Activated CD4-positive, alpha-beta T cell treated with anti-CD3 and anti-CD28 coated beads, Interleukin-2, amount 10 ng/mL, durations not matched to agents 7 days and 5 days (primary cell): Measurements from ENCODE around the gene ZMIZ1. TPM values are rescaled to one million over a fixed set of nuclear protein-coding genes. Genes with fewer than 3 reads are reported as not detected.

Experiments used
- CTCF ChIA-PET: fragments of 350-600 bp; sonication (Branson Sonifier 250); formaldehyde crosslinking; loops from one replicate; lab custom pipeline; 2021; ENCODE audit warnings: antibody characterized with exemption; lab: Charles Lee
- POLR2A ChIA-PET: fragments of 350-600 bp; sonication (Branson Sonifier 250); formaldehyde crosslinking; loops from one replicate; lab custom pipeline; 2021; ENCODE audit warnings: antibody characterized with exemption; lab: Charles Lee
- DNase-seq: peaks from one replicate; pipeline ENCODE4 v3.0.0-alpha.2; 2020
- H3K27ac Mint-ChIP-seq: one replicate; pipeline ENCODE4 v1.8.0; 2021; ENCODE audit warnings: mild to moderate bottlenecking, moderate library complexity, mixed read lengths
- H3K27me3 Mint-ChIP-seq: one replicate; pipeline ENCODE4 v1.8.0; 2021; ENCODE audit warnings: mixed read lengths
- H3K36me3 Mint-ChIP-seq: one replicate; pipeline ENCODE4 v1.8.0; 2021; ENCODE audit warnings: low read depth, mixed read lengths
- H3K4me1 Mint-ChIP-seq: one replicate; pipeline ENCODE4 v1.8.0; 2021; ENCODE audit warnings: mixed read lengths
- H3K4me3 Mint-ChIP-seq: one replicate; pipeline ENCODE4 v1.8.0; 2021; ENCODE audit warnings: mild to moderate bottlenecking, moderate library complexity, mixed read lengths
- H3K9me3 Mint-ChIP-seq: one replicate; pipeline ENCODE4 v1.8.0; 2021; ENCODE audit warnings: mixed read lengths
- total RNA-seq, 2 experiments: library from RNA; stranded (reverse); gene quantifications; one replicate each; pipeline ENCODE4 v1.2.3, GENCODE V29; 2021

The ZMIZ1 gene
- total RNA-seq, 2 experiments from 2014 or later: 27.8 to 31.5 TPM

DNA sequence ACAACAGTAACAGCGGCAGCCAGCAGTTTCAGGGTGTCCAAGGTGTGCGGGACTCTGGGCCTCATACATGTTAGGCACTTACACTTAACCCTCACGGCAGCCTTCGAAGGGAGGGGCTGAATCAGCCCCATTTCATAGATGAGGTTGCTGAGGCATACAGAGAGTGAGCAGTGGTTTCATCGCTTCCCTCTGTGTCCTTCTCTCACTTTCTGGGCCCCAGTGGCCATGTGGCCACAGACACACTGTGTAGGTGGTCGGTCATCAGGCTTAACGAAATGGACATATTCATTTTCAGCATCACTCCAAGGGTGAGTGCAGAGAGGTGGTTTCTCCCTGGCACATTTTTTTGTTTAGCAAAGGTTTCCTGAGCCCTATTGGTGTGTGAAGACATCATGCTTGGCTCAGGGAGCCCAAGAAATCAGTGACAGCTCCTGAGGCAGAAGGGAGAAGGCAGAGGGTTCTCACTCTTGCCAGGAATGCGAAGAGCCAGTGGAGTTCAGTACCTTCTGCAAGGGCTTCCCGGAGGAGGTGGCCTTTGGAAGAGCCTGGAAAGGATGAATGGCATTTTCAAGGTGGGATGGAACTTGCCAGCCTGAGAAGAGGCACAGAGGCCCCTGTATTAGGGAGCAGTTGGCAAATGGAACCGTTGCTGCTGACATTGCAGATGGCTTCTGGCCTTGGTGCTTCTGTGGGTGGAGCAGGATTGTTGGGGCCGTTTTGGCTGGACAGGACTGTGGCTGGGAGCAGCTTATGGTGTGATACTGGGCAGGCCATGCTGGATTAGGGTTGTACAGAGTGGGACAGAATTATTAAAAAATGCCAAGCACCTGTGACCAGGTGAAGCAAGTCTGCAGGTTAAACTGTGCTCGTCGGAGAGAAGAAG is 216.8 kb downstream of the ZMIZ1 start:
- peak overlapping the region; percentile 39 for H3K4me3 Mint-ChIP-seq
- no peaks in the 10 kb centered on the region for H3K9me3 Mint-ChIP-seq
- ChIA-PET CTCF (interaction anchor here (0.6 to 1.6 kb wide), 2 partner anchors 8 to 863 kb away, joined by 3 to 6 read pairs; no protein-coding TSS in a partner anchor), POLR2A (no interaction called here)
- peaks cover 50% of the 10 kb centered on the region for H3K4me1 Mint-ChIP-seq
- H3K27ac Mint-ChIP-seq: peak overlapping the region; percentile 88
- peak; percentile 40 for DNase-seq
- H3K27me3 Mint-ChIP-seq: no peaks in the 10 kb centered on the region
- H3K36me3 Mint-ChIP-seq: peaks cover 9% of the 10 kb centered on the region

GRCh38 chr10:79286318-79286951 is 217.7 kb downstream of the ZMIZ1 start:
- Mint-ChIP-seq H3K9me3 (no peaks in the 10 kb centered on the region), H3K4me1 (peaks cover 50% of the 10 kb centered on the region), H3K4me3 (peak overlapping the region; percentile 39), H3K36me3 (peaks cover 7% of the 10 kb centered on the region), H3K27ac (peak overlapping the region; percentile 88), H3K27me3 (no peaks in the 10 kb centered on the region)
- ChIA-PET POLR2A (interaction anchor here (0.6 kb wide), 2 partner anchors 8 to 58 kb away, joined by 3 to 4 read pairs; no protein-coding TSS in a partner anchor), CTCF (interaction anchor here (0.6 to 2.6 kb wide), 4 partner anchors 22 to 1276 kb away, joined by 3 to 7 read pairs (median 4); no protein-coding TSS in a partner anchor)
- peak; percentile 80 for DNase-seq

- H3K36me3 Mint-ChIP-seq: peaks cover 7% of the 10 kb centered on the region
- no peak for DNase-seq
- no peak overlapping the region for H3K4me3 Mint-ChIP-seq
- CTCF ChIA-PET: interaction anchor here (0.7 to 2.6 kb wide), 4 partner anchors 12 to 40 kb away, joined by 3 to 7 read pairs (median 3); no protein-coding TSS in a partner anchor
- no peaks in the 10 kb centered on the region for H3K27me3 Mint-ChIP-seq
- POLR2A ChIA-PET: no interaction called here
- peak overlapping the region; percentile 37 for H3K27ac Mint-ChIP-seq
- peaks cover 57% of the 10 kb centered on the region for H3K4me1 Mint-ChIP-seq
- no peaks in the 10 kb centered on the region for H3K9me3 Mint-ChIP-seq
Measured at GRCh38 chr10:79287973-79288723, 219.4 kb downstream of the ZMIZ1 start.

GRCh38 chr10:79289801-79290200 is 221.0 kb downstream of the ZMIZ1 start:
- H3K27ac Mint-ChIP-seq: peak overlapping the region; percentile 71
- peaks cover 53% of the 10 kb centered on the region for H3K4me1 Mint-ChIP-seq
- H3K4me3 Mint-ChIP-seq: no peak overlapping the region
- POLR2A ChIA-PET: no interaction called here
- DNase-seq: no peak
- no peaks in the 10 kb centered on the region for H3K27me3 Mint-ChIP-seq
- H3K36me3 Mint-ChIP-seq: peaks cover 9% of the 10 kb centered on the region
- CTCF ChIA-PET: interaction anchor here (1.3 to 1.7 kb wide), 2 partner anchors 13 to 33 kb away, joined by 3 to 5 read pairs; no protein-coding TSS in a partner anchor
- H3K9me3 Mint-ChIP-seq: no peaks in the 10 kb centered on the region

GRCh38 chr10:79292026-79292766 is 223.4 kb downstream of the ZMIZ1 start:
- Mint-ChIP-seq H3K27me3 (no peaks in the 10 kb centered on the region), H3K4me1 (peaks cover 38% of the 10 kb centered on the region), H3K27ac (no peak overlapping the region), H3K9me3 (no peaks in the 10 kb centered on the region), H3K36me3 (peaks cover 13% of the 10 kb centered on the region), H3K4me3 (no peak overlapping the region)
- no peak for DNase-seq
- CTCF ChIA-PET: interaction anchor here (0.5 to 1.9 kb wide), 7 partner anchors 8 to 175 kb away, joined by 3 to 6 read pairs (median 3); no protein-coding TSS in a partner anchor
- POLR2A ChIA-PET: no interaction called here

GRCh38 chr10:79292891-79293746 is 224.4 kb downstream of the ZMIZ1 start:
- no peak overlapping the region for H3K4me3 Mint-ChIP-seq
- H3K36me3 Mint-ChIP-seq: peaks cover 13% of the 10 kb centered on the region
- CTCF ChIA-PET: interaction anchor here (0.5 to 1.9 kb wide), 7 partner anchors 9 to 174 kb away, joined by 3 to 6 read pairs (median 3); no protein-coding TSS in a partner anchor
- H3K4me1 Mint-ChIP-seq: peaks cover 30% of the 10 kb centered on the region
- no peaks in the 10 kb centered on the region for H3K27me3 Mint-ChIP-seq
- POLR2A ChIA-PET: no interaction called here
- no peak overlapping the region for H3K27ac Mint-ChIP-seq
- peak; percentile 31 for DNase-seq
- no peaks in the 10 kb centered on the region for H3K9me3 Mint-ChIP-seq

- POLR2A ChIA-PET: interaction anchor here (0.6 to 1.0 kb wide), 2 partner anchors 8 to 174 kb away, joined by 3 read pairs; no protein-coding TSS in a partner anchor
- no peak for DNase-seq
- Mint-ChIP-seq H3K4me3 (no peak overlapping the region), H3K4me1 (peaks cover 29% of the 10 kb centered on the region), H3K36me3 (peaks cover 18% of the 10 kb centered on the region), H3K27me3 (no peaks in the 10 kb centered on the region), H3K9me3 (no peaks in the 10 kb centered on the region), H3K27ac (peak overlapping the region; percentile 80)
- CTCF ChIA-PET: interaction anchor here (0.5 to 1.9 kb wide), 9 partner anchors 9 to 213 kb away, joined by 3 to 7 read pairs (median 3); no protein-coding TSS in a partner anchor
Measured at GRCh38 chr10:79293841-79294581, 225.2 kb downstream of the ZMIZ1 start.

DNA sequence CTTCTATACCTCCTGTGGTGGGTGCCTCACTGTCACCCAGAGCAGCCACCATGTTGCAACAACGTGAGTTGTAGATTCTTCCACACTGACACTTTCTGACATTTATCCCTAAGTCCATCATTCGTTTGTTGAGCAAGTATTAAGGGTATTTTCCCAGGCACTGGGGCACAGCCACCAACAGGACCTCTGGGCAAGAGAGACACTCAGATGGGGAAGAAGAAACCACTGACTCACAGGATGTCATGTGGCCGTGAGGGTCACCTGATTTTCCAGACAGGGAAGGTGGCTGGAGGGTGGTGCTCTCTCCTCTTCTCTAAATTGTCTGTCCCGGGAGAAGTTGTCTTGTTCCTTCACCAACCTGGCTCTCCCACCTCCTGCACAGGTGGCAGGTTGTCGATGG is 226.8 kb downstream of the ZMIZ1 start:
- Mint-ChIP-seq H3K9me3 (no peaks in the 10 kb centered on the region), H3K4me3 (no peak overlapping the region), H3K27me3 (no peaks in the 10 kb centered on the region), H3K27ac (peak overlapping the region; percentile 54), H3K36me3 (peaks cover 27% of the 10 kb centered on the region), H3K4me1 (peaks cover 29% of the 10 kb centered on the region)
- ChIA-PET CTCF (interaction anchor here (0.7 to 1.4 kb wide), 2 partner anchors 19 to 78 kb away, joined by 3 read pairs; no protein-coding TSS in a partner anchor), POLR2A (interaction anchor here (1.0 kb wide), 1 partner anchor 9 kb away, joined by 3 read pairs; no protein-coding TSS in a partner anchor)
- DNase-seq: no peak

- H3K27me3 Mint-ChIP-seq: no peaks in the 10 kb centered on the region
- POLR2A ChIA-PET: no interaction called here
- H3K27ac Mint-ChIP-seq: no peak overlapping the region
- no peaks in the 10 kb centered on the region for H3K9me3 Mint-ChIP-seq
- DNase-seq: no peak
- peaks cover 29% of the 10 kb centered on the region for H3K4me1 Mint-ChIP-seq
- H3K36me3 Mint-ChIP-seq: peaks cover 32% of the 10 kb centered on the region
- no peak overlapping the region for H3K4me3 Mint-ChIP-seq
- CTCF ChIA-PET: no interaction called here
Measured at GRCh38 chr10:79296431-79296830, 227.7 kb downstream of the ZMIZ1 start.

GRCh38 chr10:79298403-79299244 is 229.9 kb downstream of the ZMIZ1 start:
- no peaks in the 10 kb centered on the region for H3K9me3 Mint-ChIP-seq
- no peak overlapping the region for H3K4me3 Mint-ChIP-seq
- H3K27me3 Mint-ChIP-seq: no peaks in the 10 kb centered on the region
- peaks cover 35% of the 10 kb centered on the region for H3K36me3 Mint-ChIP-seq
- no peak overlapping the region for H3K27ac Mint-ChIP-seq
- H3K4me1 Mint-ChIP-seq: peaks cover 22% of the 10 kb centered on the region
- no peak for DNase-seq
- CTCF ChIA-PET: no interaction called here
- POLR2A ChIA-PET: no interaction called here
